ENCODE data around the gene CPNE8.

Gene CPNE8

DNA sequence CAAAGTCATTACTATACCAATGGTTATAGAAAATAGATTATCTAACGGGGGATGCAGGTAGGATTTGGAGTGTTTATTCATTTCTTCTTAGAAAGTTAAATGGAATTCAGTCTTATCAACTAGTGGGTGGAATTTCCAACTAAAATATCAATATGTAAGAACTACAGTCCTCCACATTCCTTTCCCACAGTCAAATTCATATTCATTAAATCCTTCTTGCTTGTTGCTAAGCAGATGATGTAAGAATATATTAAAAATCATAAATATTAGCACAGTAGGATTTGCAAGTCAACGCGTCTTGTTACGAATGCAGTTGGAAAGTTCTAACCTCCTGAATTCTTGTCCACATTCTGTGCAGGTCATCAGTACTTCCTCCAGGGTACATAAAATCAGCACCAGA, 259.2 kb downstream of the CPNE8 start:
- no peak for TF ChIP-seq POLR2AphosphoS5 (IDR thresholded peaks at IDR 0.05; ENCODE audit: low read depth)
- TF ChIP-seq, protein P1, sequence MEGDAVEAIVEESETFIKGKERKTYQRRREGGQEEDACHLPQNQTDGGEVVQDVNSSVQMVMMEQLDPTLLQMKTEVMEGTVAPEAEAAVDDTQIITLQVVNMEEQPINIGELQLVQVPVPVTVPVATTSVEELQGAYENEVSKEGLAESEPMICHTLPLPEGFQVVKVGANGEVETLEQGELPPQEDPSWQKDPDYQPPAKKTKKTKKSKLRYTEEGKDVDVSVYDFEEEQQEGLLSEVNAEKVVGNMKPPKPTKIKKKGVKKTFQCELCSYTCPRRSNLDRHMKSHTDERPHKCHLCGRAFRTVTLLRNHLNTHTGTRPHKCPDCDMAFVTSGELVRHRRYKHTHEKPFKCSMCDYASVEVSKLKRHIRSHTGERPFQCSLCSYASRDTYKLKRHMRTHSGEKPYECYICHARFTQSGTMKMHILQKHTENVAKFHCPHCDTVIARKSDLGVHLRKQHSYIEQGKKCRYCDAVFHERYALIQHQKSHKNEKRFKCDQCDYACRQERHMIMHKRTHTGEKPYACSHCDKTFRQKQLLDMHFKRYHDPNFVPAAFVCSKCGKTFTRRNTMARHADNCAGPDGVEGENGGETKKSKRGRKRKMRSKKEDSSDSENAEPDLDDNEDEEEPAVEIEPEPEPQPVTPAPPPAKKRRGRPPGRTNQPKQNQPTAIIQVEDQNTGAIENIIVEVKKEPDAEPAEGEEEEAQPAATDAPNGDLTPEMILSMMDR (IDR thresholded peaks at IDR 0.05; ENCODE audit: insufficient read depth, low read length), result no peak
- TF ChIP-seq SPI1 (IDR thresholded peaks at IDR 0.05; ENCODE audit: borderline replicate concordance, low read depth), result no peak
- TF ChIP-seq, protein P2, sequence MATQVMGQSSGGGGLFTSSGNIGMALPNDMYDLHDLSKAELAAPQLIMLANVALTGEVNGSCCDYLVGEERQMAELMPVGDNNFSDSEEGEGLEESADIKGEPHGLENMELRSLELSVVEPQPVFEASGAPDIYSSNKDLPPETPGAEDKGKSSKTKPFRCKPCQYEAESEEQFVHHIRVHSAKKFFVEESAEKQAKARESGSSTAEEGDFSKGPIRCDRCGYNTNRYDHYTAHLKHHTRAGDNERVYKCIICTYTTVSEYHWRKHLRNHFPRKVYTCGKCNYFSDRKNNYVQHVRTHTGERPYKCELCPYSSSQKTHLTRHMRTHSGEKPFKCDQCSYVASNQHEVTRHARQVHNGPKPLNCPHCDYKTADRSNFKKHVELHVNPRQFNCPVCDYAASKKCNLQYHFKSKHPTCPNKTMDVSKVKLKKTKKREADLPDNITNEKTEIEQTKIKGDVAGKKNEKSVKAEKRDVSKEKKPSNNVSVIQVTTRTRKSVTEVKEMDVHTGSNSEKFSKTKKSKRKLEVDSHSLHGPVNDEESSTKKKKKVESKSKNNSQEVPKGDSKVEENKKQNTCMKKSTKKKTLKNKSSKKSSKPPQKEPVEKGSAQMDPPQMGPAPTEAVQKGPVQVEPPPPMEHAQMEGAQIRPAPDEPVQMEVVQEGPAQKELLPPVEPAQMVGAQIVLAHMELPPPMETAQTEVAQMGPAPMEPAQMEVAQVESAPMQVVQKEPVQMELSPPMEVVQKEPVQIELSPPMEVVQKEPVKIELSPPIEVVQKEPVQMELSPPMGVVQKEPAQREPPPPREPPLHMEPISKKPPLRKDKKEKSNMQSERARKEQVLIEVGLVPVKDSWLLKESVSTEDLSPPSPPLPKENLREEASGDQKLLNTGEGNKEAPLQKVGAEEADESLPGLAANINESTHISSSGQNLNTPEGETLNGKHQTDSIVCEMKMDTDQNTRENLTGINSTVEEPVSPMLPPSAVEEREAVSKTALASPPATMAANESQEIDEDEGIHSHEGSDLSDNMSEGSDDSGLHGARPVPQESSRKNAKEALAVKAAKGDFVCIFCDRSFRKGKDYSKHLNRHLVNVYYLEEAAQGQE (IDR thresholded peaks at IDR 0.05; ENCODE audit: insufficient replicate concordance, low read depth), result no peak
- no peak for TF ChIP-seq GABPA (IDR thresholded peaks at IDR 0.05; ENCODE audit: low read depth)
- H3K27me3 ChIP-seq (ENCODE audit: insufficient read depth, poor library complexity, severe bottlenecking), result no peaks in the 10 kb centered on the region
- H3K27ac ChIP-seq (replicated peaks), result no peak overlapping the region
- DNase-seq (ENCODE audit: low read depth in 1 of 2, low spot score in 1 of 2), result no peak
- no peak overlapping the region for H3K4me3 ChIP-seq (replicated peaks; ENCODE audit: insufficient read depth, low read length)

DNA sequence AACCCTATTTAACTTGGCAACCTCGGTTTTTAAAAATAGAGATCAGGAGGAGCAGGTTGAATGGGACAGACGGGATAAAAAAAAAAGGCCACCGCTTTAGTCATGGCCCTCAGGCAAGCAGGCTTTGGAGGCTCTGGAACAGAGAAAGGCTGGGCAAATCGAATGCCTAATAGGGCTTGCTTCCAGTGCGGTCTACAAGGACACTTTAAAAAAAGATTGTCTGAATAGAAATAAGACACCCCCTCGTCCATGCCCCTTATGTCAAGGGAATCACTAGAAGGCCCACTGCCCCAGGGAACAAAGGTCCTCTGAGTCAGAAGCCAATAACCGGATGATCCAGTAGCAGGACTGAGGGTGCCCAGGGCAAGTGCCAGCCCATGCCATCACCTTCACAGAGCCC, 265.8 kb downstream of the CPNE8 start:
- Histone ChIP-seq H3K27ac (replicated peaks) (no peak overlapping the region), H3K27me3 (ENCODE audit: insufficient read depth, poor library complexity, severe bottlenecking) (no peaks in the 10 kb centered on the region), H3K4me3 (replicated peaks; ENCODE audit: insufficient read depth, low read length) (no peak overlapping the region)
- TF ChIP-seq, protein P2 (IDR thresholded peaks at IDR 0.05; ENCODE audit: insufficient replicate concordance, low read depth), result no peak
- TF ChIP-seq, protein P1 (IDR thresholded peaks at IDR 0.05; ENCODE audit: insufficient read depth, low read length), result no peak
- no peak for TF ChIP-seq GABPA (IDR thresholded peaks at IDR 0.05; ENCODE audit: low read depth)
- TF ChIP-seq POLR2AphosphoS5 (IDR thresholded peaks at IDR 0.05; ENCODE audit: low read depth), result no peak
- TF ChIP-seq SPI1 (IDR thresholded peaks at IDR 0.05; ENCODE audit: borderline replicate concordance, low read depth), result no peak
- no peak for DNase-seq (ENCODE audit: low read depth in 1 of 2, low spot score in 1 of 2)

DNA sequence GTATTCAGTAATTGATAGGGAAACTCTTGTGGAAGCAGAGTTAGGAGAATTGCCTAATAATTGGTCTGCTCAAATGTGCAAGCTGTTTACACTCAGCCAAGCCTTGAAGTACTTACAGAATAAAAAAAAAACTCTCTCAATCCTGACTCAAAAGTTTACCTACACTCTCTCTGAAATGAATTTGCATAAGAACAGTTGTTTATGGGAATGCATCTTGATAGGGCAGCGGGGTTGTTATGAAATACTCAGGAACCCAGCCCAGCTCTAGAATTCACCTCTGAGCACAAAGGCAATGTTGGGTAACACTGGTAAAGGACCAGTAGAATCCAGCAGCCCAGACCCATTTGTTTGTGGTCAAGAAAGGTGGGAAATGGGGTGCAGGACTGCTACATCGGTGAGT, 267.0 kb downstream of the CPNE8 start:
- no peaks in the 10 kb centered on the region for H3K27me3 ChIP-seq (ENCODE audit: insufficient read depth, poor library complexity, severe bottlenecking)
- TF ChIP-seq POLR2AphosphoS5 (IDR thresholded peaks at IDR 0.05; ENCODE audit: low read depth) (no peak), SPI1 (IDR thresholded peaks at IDR 0.05; ENCODE audit: borderline replicate concordance, low read depth) (no peak), GABPA (IDR thresholded peaks at IDR 0.05; ENCODE audit: low read depth) (no peak)
- TF ChIP-seq, protein P1 (IDR thresholded peaks at IDR 0.05; ENCODE audit: insufficient read depth, low read length), result no peak
- TF ChIP-seq, protein P2 (IDR thresholded peaks at IDR 0.05; ENCODE audit: insufficient replicate concordance, low read depth), result no peak
- no peak overlapping the region for H3K27ac ChIP-seq (replicated peaks)
- no peak for DNase-seq (ENCODE audit: low read depth in 1 of 2, low spot score in 1 of 2)
- no peak overlapping the region for H3K4me3 ChIP-seq (replicated peaks; ENCODE audit: insufficient read depth, low read length)

All from HL-60 (cell line).